Activated naive CD8-positive, alpha-beta T cell treated with anti-CD3 and anti-CD28 coated beads for 36 hours (primary cell): Measurements from ENCODE around the gene PRKD3. TPM values are rescaled to one million over a fixed set of nuclear protein-coding genes. Genes with fewer than 3 reads are reported as not detected.

ENCODE experiments used
- DNase-seq: peaks from one replicate; pipeline ENCODE4 v3.0.0; 2021
- H3K27ac Mint-ChIP-seq: one replicate; pipeline ENCODE4 v1.8.0; 2022; ENCODE audit warnings: mild to moderate bottlenecking, moderate library complexity, mixed read lengths
- H3K27me3 Mint-ChIP-seq: one replicate; pipeline ENCODE4 v1.8.0; 2022; ENCODE audit warnings: mild to moderate bottlenecking, mixed read lengths
- H3K36me3 Mint-ChIP-seq: one replicate; pipeline ENCODE4 v1.8.0; 2021; ENCODE audit warnings: mild to moderate bottlenecking, mixed read lengths
- H3K4me1 Mint-ChIP-seq: one replicate; pipeline ENCODE4 v1.8.0; 2021; ENCODE audit warnings: mixed read lengths
- H3K4me3 Mint-ChIP-seq: one replicate; pipeline ENCODE4 v1.8.0; 2022; ENCODE audit warnings: mild to moderate bottlenecking, moderate library complexity, mixed read lengths
- H3K9me3 Mint-ChIP-seq: one replicate; pipeline ENCODE4 v1.8.0; 2022; ENCODE audit warnings: mixed read lengths
- total RNA-seq, 2 experiments: library from RNA; stranded (reverse); gene quantifications; one replicate each; pipeline ENCODE4 v1.2.3, GENCODE V29; 2021

Gene PRKD3
- 10 to 100 TPM; 41.7 to 42.1 TPM for total RNA-seq

- Mint-ChIP-seq H3K27me3 (peaks cover 17% of the 10 kb centered on the region), H3K4me3 (peak within 1 kb of the TSS; percentile 86), H3K9me3 (no peaks in the 10 kb centered on the region), H3K36me3 (peaks cover 16% of the 10 kb centered on the region), H3K4me1 (peaks cover 32% of the 10 kb centered on the region), H3K27ac (peak within 1 kb of the TSS; percentile 96)
- peak; percentile 50 for DNase-seq
Observed at GRCh38 chr2:37324786-37325624, at the start of gene PRKD3. Gene PRKD3, minus strand, starts transcription at chr2:37324833. Its CDS starts 8,309 bp downstream, at chr2:37316524.

- H3K36me3 Mint-ChIP-seq: peaks cover 2% of the 10 kb centered on the region
- H3K27ac Mint-ChIP-seq: no peak overlapping the region
- H3K27me3 Mint-ChIP-seq: peaks cover 42% of the 10 kb centered on the region
- peaks cover 4% of the 10 kb centered on the region for H3K9me3 Mint-ChIP-seq
- no peak overlapping the region for H3K4me3 Mint-ChIP-seq
- no peak for DNase-seq
- H3K4me1 Mint-ChIP-seq: peaks cover 26% of the 10 kb centered on the region
Observed at GRCh38 chr2:37372000-37372399, 47.4 kb upstream of the PRKD3 start.

GRCh38 chr2:37370666-37371065 is 46.0 kb upstream of the PRKD3 start:
- Mint-ChIP-seq H3K27me3 (peaks cover 42% of the 10 kb centered on the region), H3K27ac (no peak overlapping the region), H3K4me1 (peaks cover 14% of the 10 kb centered on the region), H3K9me3 (peaks cover 4% of the 10 kb centered on the region), H3K36me3 (peaks cover 2% of the 10 kb centered on the region), H3K4me3 (no peak overlapping the region)
- no peak for DNase-seq

- Mint-ChIP-seq H3K27me3 (peaks cover 25% of the 10 kb centered on the region), H3K4me3 (peak overlapping the region; percentile 35), H3K4me1 (peaks cover 7% of the 10 kb centered on the region), H3K27ac (peak overlapping the region; percentile 47), H3K36me3 (peaks cover 2% of the 10 kb centered on the region), H3K9me3 (peaks cover 4% of the 10 kb centered on the region)
- no peak for DNase-seq
Observed at GRCh38 chr2:37367984-37368383, 43.4 kb upstream of the PRKD3 start.

GRCh38 chr2:37367310-37367709 is 42.7 kb upstream of the PRKD3 start:
- H3K4me3 Mint-ChIP-seq: no peak overlapping the region
- peaks cover 7% of the 10 kb centered on the region for H3K4me1 Mint-ChIP-seq
- DNase-seq: no peak
- peaks cover 2% of the 10 kb centered on the region for H3K36me3 Mint-ChIP-seq
- H3K9me3 Mint-ChIP-seq: peaks cover 4% of the 10 kb centered on the region
- peak overlapping the region; percentile 64 for H3K27ac Mint-ChIP-seq
- H3K27me3 Mint-ChIP-seq: peaks cover 25% of the 10 kb centered on the region

GRCh38 chr2:37366773-37367172 is 42.1 kb upstream of the PRKD3 start:
- peak overlapping the region; percentile 64 for H3K27ac Mint-ChIP-seq
- H3K4me1 Mint-ChIP-seq: peaks cover 7% of the 10 kb centered on the region
- peak; percentile 40 for DNase-seq
- H3K9me3 Mint-ChIP-seq: peaks cover 4% of the 10 kb centered on the region
- peaks cover 24% of the 10 kb centered on the region for H3K27me3 Mint-ChIP-seq
- peaks cover 2% of the 10 kb centered on the region for H3K36me3 Mint-ChIP-seq
- peak overlapping the region; percentile 27 for H3K4me3 Mint-ChIP-seq

- Mint-ChIP-seq H3K27ac (no peak overlapping the region), H3K4me1 (peaks cover 6% of the 10 kb centered on the region), H3K27me3 (peaks cover 25% of the 10 kb centered on the region), H3K9me3 (peaks cover 4% of the 10 kb centered on the region), H3K36me3 (peaks cover 2% of the 10 kb centered on the region), H3K4me3 (no peak overlapping the region)
- peak; percentile 26 for DNase-seq
Observed at GRCh38 chr2:37365669-37366068, 41.0 kb upstream of the PRKD3 start.

- peaks cover 3% of the 10 kb centered on the region for H3K9me3 Mint-ChIP-seq
- peaks cover 3% of the 10 kb centered on the region for H3K4me1 Mint-ChIP-seq
- H3K4me3 Mint-ChIP-seq: no peak overlapping the region
- H3K27me3 Mint-ChIP-seq: peaks cover 34% of the 10 kb centered on the region
- H3K27ac Mint-ChIP-seq: no peak overlapping the region
- DNase-seq: no peak
- H3K36me3 Mint-ChIP-seq: peaks cover 2% of the 10 kb centered on the region
Observed at GRCh38 chr2:37364351-37364750, 39.7 kb upstream of the PRKD3 start.

- no peaks in the 10 kb centered on the region for H3K9me3 Mint-ChIP-seq
- H3K27me3 Mint-ChIP-seq: peaks cover 50% of the 10 kb centered on the region
- no peaks in the 10 kb centered on the region for H3K36me3 Mint-ChIP-seq
- no peak overlapping the region for H3K27ac Mint-ChIP-seq
- no peaks in the 10 kb centered on the region for H3K4me1 Mint-ChIP-seq
- no peak for DNase-seq
- no peak overlapping the region for H3K4me3 Mint-ChIP-seq
Observed at GRCh38 chr2:37361994-37362698, 37.5 kb upstream of the PRKD3 start.

GRCh38 chr2:37361216-37361815 is 36.7 kb upstream of the PRKD3 start:
- Mint-ChIP-seq H3K4me1 (no peaks in the 10 kb centered on the region), H3K9me3 (no peaks in the 10 kb centered on the region), H3K27ac (no peak overlapping the region), H3K4me3 (no peak overlapping the region), H3K36me3 (no peaks in the 10 kb centered on the region), H3K27me3 (peaks cover 53% of the 10 kb centered on the region)
- DNase-seq: no peak

- H3K27ac Mint-ChIP-seq: no peak overlapping the region
- H3K9me3 Mint-ChIP-seq: no peaks in the 10 kb centered on the region
- peaks cover 2% of the 10 kb centered on the region for H3K36me3 Mint-ChIP-seq
- peaks cover 2% of the 10 kb centered on the region for H3K4me1 Mint-ChIP-seq
- H3K4me3 Mint-ChIP-seq: no peak overlapping the region
- H3K27me3 Mint-ChIP-seq: peaks cover 67% of the 10 kb centered on the region
- DNase-seq: no peak
Observed at GRCh38 chr2:37358466-37358865, 33.8 kb upstream of the PRKD3 start.

- peaks cover 70% of the 10 kb centered on the region for H3K27me3 Mint-ChIP-seq
- no peak overlapping the region for H3K4me3 Mint-ChIP-seq
- no peak overlapping the region for H3K27ac Mint-ChIP-seq
- peaks cover 2% of the 10 kb centered on the region for H3K36me3 Mint-ChIP-seq
- no peaks in the 10 kb centered on the region for H3K9me3 Mint-ChIP-seq
- peaks cover 2% of the 10 kb centered on the region for H3K4me1 Mint-ChIP-seq
- no peak for DNase-seq
Observed at GRCh38 chr2:37357530-37357929, 32.9 kb upstream of the PRKD3 start.

GRCh38 chr2:37357069-37357468 is 32.4 kb upstream of the PRKD3 start:
- DNase-seq: no peak
- H3K27ac Mint-ChIP-seq: no peak overlapping the region
- H3K27me3 Mint-ChIP-seq: peaks cover 67% of the 10 kb centered on the region

GRCh38 chr2:37356299-37356698 is 31.7 kb upstream of the PRKD3 start:
- H3K9me3 Mint-ChIP-seq: no peaks in the 10 kb centered on the region
- H3K27ac Mint-ChIP-seq: no peak overlapping the region
- peaks cover 2% of the 10 kb centered on the region for H3K4me1 Mint-ChIP-seq
- DNase-seq: no peak
- H3K27me3 Mint-ChIP-seq: peaks cover 62% of the 10 kb centered on the region
- no peak overlapping the region for H3K4me3 Mint-ChIP-seq
- H3K36me3 Mint-ChIP-seq: peaks cover 2% of the 10 kb centered on the region

More at GRCh38 chr2:37357069-37357468, 32.4 kb upstream of the PRKD3 start:
- peaks cover 2% of the 10 kb centered on the region for H3K4me1 Mint-ChIP-seq
- H3K9me3 Mint-ChIP-seq: no peaks in the 10 kb centered on the region
- H3K4me3 Mint-ChIP-seq: no peak overlapping the region
- H3K36me3 Mint-ChIP-seq: peaks cover 2% of the 10 kb centered on the region

GRCh38 chr2:37355735-37356134 is 31.1 kb upstream of the PRKD3 start:
- no peaks in the 10 kb centered on the region for H3K9me3 Mint-ChIP-seq
- H3K27ac Mint-ChIP-seq: no peak overlapping the region
- peaks cover 57% of the 10 kb centered on the region for H3K27me3 Mint-ChIP-seq
- peaks cover 2% of the 10 kb centered on the region for H3K4me1 Mint-ChIP-seq
- no peak for DNase-seq
- no peak overlapping the region for H3K4me3 Mint-ChIP-seq
- H3K36me3 Mint-ChIP-seq: peaks cover 2% of the 10 kb centered on the region
